CD4-positive, alpha-beta T cell treated with Interleukin-21 for 1 hour (primary cell): Measurements from ENCODE around the gene UBE2B.
"Not testable (repeated sequence)": the region's sequence is repeated elsewhere in the genome, so short reads cannot be mapped to it uniquely, and the experiment has no call there.

Experiments used
- DNase-seq: peaks from one replicate; pipeline ENCODE4 v3.0.0-alpha.2; 2020

UBE2B gene

DNA sequence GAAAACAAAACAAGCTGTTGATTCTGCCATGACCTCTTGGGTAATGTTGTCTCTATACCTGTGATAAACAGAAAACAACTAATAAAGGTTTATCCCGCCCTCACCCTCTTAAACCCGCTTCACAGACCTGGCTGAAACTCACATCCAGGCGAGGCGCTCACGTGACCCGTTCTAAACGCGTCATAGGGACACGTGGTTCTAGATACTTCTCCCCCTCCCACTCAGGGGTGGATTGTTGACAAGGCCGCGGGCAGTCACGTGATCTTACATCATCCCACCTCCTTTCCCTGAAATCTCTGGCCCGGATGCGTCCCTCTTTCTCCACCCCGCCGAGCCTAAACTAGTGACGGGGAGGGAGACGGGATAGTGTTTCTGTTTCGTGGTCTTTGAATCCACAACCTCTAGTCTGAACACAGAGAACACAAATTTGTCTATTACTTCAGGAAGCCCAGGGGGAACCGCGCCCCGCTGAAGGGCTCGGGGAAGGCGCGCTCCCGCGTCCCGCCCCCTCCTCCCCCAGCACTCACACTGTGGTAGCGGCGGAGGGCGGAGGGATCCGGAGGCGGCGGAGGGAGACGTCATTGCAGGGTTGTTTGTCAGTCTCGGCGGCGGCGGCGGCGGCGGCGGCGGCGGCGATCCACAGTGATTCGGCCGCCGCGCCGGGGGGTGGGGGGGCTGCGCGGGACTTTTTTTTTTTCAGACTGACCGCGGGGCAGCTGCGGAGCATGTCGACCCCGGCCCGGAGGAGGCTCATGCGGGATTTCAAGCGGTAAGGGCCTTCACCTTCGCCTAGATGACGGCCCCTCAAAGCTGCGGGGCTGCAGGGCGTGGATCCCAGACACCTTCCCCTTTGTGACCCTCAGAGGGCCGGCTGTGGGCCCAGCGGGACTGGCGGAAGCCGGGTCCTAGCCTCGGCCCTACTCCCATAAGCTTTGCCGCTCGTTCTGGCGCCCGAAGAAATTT lies at the start of gene UBE2B:
UBE2B (plus strand) TSS at position 699 of the 963 bp plus-strand sequence; CDS start at position 726, 27 bp downstream.
- DNase-seq: peak; percentile 98

DNA sequence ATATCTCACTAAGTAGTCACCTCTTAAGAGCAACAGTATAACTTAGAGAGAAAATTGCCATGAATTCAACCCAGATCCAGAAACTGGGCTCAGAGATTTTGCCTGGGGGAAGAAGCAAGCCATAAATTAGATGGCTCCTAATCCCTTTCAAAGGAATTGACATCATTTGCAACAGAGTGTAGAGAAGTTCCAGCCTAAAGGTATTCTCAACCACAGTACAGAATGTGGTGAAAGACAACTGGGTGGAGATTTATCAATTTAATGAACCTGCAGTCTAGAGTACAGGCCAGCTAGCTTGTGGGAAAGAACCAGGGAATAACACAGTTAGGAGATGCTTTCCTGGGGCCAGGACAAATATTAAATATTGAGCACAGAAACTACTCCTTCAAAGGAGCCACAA lies 44.0 kb upstream of the UBE2B start:
- no peak for DNase-seq

DNA sequence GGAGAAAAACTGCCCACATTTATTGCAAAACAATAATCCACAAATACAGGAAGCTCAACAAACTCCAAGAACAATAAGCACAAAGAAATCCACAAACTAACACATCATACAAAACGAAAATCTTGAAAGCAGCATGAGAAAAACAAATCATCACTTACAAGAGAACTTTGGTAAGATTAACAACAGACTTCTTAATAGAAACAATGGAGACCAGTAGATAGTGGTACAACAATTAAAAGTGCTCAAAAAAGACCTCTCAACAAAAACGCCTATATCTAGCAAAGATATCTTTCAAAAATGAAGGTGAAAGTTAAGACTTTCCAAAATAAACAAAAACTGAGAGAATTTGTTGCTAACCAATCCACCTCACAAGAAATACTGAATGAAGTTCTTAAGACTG lies 42.8 kb upstream of the UBE2B start:
- DNase-seq: no peak

DNA sequence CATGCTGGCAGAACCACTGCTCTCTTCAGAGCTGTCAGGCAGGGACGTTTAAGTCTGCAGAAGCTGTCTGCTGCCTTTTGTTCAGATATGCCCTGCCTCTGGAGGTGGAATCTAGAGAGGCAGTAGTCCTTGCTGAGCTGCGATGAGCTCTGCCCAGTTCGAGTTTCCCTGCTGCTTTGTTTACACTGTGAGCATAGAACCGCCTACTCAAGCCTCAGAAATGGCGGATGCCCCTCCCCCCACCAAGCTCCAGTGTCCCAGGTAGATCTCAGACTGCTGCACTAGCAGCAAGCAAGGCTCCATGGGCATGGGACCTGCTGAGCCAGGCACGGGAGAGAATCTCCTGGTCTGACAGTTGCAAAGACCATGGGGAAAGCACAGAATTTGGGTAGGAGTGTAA lies 34.5 kb upstream of the UBE2B start:
- DNase-seq: not testable (repeated sequence)

DNA sequence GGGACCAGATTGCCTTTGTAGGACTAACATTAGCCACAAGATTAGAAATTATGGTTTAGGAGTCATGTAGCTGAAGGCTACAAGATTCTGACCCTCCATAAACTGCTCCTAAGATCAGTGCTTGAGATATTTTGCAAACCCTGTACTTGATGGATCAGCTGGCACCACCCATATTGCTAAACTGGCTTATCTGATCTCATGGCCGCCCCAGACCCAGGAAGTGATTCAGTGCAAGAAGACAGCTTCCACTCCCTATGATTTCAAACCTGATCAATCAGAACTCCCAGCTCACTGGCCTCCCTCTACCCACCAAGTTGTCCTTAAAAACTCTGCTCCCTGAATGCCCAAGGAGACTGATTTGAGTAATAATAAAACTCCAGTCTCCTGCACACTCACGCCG lies 27.9 kb upstream of the UBE2B start:
- DNase-seq: not testable (repeated sequence)

DNA sequence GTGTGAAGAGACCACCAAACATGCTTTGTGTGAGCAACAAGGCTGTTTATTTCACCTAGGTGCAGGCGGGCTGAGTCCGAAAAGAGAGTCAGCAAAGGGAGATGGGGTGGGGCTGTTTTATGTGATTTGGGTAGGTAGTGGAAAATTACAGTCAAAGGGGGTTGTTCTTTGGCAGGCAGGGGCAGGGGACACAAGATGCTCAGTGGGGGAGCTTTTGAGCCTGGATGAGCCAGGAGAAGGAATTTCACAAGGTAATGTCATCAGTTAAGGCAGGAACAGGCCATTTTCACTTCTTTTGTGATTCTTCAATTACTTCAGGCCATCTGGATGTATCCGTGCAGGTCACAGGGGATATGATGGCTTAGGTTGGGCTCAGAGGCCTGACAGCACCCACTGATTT lies 25.9 kb upstream of the UBE2B start:
- DNase-seq: not testable (repeated sequence)

DNA sequence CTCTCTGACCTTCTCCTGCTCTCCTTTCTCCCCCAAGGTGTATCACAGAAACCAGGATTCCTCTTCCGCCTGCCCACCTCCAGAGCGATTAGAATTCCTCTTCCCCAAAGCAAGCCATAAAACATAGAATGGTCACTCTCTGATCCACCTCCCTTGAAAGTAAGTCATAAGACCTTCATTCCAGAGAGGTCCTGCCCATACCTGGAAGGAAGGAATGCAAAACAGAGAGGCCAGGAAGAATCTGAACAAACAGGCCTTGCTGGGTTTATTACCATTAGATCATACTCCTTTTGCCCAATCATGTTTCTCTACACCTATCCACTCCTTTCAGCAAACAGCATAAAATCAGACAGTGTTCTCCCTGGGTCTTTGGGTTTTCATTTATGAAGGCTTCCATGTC lies 25.4 kb upstream of the UBE2B start:
- DNase-seq: no peak

DNA sequence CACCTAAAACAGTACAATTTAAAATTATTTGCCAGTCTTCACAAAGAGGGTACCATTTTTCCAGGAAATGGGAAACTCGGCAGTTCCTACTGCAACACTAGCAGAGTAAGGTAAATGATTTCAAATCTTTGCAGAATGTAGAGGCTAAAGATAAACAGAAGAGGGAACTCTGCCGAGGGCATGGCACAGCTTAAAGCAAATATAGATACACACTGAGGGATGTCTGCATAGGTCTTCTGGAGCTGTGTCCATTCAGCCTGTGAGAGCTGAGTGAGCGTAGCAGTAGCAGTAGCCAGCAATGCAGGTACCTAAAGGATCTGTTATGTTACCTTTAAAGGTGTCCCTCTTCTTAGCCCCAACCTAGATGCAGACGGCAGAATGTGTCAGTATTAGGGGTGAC lies 21.9 kb upstream of the UBE2B start:
- DNase-seq: no peak

DNA sequence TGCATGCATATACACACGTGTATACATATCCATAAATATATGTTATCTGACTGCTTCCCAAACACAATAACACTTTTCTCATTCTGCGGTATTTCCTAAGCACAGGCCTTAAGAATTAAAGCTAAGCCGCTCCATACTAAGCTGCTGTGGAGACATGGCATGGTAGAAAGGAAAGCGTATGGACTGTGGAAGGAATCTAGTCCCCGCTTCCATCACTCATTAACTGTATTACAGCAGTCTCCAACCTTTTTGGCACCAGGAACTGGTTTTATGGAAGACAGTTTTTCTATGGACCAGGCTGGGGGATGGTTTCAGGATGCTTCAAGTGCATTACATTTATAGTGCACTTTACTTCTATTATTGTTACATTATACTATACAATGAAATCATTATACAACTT lies 15.7 kb upstream of the UBE2B start:
- no peak for DNase-seq

DNA sequence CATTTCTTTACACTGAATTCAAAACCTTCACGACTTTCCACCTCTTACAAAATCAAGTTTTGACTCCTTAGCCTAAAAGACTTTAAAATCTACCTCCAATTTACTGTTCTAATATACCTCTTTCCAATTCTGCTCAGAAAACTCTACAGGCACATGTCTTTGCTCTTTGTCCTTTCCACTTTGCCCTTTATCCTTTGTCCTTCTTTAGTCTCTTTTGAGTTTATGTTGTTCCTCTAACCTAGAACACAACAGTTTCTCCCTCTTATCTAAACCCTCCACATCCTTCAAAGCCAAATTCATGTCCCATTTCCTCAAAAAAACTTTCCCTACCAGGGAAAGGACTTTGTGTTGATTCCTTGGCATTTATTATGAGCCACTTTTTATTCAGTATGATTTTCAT lies 5.8 kb upstream of the UBE2B start:
- no peak for DNase-seq

DNA sequence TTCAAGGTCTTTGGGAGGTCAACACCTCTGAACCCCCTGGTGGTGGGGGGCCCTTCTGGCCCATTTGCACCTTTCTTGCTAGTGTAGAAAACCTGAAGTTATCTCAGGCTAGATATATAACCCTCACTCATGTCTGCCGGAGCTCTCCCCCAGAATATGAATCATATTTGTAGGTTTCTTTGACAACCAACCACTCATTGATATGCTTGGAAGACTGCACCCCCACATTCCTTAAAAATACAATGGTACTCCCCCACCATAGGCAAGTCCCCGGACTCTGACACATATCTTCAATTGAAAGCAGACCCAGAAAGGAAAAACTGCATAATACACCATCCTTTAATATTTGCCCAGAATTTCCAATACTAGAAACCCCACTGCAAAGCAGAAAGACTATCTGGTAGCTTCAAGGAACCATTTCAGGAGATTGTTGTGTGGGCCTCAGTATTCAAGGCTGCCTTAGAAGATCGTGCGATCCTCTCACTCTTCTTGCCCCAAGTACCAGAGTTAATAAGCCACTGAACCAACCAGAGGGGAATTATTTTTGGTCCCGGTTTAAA lies 978 bp upstream of the UBE2B start:
- DNase-seq: no peak

DNA sequence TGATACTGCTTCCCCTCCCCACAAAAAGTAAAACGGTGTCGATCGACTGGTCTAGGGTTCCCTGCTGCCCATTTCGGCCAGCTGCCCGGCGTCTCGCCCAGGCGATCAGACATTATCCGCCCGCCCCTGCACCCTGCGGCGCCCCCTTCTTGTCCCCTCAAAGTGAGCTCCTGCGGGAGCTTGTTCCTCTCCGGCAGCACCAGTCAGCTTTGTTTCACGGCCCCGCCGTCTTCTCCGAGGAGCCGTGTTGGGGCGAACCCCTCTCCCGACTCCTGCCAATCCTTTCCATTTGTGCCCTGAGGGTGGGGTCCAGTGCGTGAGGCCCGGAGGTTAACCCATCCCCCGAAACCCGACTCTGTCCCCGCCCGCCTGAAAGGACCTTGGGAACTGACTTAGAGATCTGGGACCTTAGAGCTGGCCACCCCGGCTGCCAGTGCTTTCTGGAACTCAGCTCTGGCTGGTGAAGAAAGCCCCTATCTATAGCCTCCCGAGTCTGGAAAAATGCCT lies 518 bp downstream of the UBE2B start:
- DNase-seq: peak; percentile 42

DNA sequence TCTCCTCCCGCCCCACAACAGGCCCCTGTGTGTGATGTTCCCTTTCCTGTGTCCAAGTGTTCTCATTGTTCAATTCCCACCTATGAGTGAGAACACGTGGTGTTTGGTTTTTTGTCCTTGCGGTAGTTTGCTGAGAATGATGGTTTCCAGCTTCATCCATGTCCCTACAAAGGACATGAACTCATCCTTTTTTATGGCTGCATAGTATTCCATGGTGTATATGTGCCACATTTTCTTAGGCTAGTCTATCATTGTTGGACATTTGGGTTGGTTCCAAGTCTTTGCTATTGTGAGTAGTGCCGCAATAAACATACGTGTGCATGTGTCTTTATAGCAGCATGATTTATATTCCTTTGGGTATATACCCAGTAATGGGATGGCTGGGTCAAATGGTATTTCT lies 2.3 kb downstream of the UBE2B start:
- DNase-seq: not testable (repeated sequence)

DNA sequence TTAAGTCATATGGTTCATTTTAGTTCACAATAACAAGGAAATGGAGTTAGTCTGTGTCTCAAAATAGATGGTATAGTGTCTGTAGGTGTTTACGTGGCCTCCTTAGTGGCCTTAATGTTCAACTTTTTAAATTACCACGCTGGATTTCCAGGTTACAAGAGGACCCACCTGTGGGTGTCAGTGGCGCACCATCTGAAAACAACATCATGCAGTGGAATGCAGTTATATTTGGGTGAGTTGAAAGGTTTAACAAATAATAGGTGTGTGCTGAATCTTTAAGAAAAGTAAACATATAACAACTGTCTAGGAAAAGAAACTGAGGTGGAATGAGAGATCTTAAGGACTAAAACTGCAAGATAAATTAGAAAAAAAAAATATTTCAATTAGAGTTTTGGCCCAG lies 2.9 kb downstream of the UBE2B start:
- peak; percentile 28 for DNase-seq

DNA sequence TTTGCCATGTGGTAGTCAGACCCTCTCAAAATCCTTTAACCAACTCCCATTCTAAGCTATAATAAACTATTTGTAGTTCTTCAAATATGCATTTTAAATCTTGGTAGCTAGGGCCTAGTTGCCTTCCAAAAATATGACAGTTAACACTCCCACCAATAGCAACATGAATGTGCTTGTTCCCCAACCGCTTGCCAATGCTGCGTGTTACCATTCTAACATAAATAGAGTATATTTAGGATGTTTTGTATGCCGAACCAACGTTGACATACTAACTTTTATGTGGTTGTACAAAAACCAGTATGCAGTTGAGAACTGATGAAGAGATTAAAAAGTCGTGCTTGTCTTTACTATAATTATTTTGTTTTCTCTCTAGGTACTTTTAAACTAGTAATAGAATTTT lies 9.0 kb downstream of the UBE2B start:
- no peak for DNase-seq

DNA sequence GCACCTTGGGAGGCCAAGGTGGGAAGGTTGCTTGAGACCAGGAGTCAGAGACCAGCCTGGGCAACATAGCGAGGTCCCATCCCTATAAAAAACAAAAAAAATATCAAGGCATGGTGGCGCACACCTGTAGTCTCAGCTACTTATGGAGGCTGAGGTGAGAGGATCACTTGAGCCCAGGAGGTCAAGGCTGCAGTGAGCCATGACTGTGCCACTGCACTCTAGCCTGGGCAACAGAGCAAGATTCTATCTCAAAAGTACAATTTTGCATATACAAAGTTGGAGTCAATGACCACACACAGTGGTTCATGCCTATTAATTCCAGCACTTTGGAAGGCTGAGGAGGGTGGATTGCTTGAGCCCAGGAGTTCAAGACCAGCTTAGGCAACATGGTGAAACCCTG lies 10.8 kb downstream of the UBE2B start:
- DNase-seq: not testable (repeated sequence)

DNA sequence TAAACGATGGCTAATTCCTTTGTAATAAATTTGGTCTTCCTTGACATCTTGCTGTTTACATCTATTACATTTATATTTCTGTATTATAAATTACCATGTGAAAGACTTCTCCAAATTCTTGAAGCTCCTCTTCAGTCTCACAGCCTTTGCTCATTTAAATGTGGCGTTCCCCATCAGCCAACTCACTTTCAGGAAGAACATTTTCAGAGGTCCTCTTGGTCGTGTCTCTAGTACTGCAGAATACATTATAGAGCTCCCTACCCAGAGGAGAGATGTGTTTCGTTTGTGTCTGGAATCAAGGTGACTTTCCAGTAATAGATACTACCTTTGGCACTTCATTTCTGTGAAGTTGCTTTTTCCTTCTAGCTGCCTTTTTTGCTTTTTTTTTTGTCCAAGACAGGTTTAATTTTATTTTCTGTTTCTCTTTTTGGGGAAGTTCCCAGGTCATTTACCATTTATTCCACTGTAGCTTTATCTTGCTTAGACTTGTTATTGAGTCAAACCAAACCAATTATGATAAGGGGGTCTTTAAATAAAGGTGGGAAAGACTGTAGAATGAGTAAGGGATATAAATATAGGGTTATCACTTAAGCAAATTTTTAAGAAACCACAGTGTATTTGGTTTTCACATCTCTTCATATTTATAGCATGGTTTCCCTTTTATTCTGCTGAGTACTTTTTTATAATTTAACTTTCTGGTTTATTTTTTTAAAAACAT lies 12.8 kb downstream of the UBE2B start:
- no peak for DNase-seq

DNA sequence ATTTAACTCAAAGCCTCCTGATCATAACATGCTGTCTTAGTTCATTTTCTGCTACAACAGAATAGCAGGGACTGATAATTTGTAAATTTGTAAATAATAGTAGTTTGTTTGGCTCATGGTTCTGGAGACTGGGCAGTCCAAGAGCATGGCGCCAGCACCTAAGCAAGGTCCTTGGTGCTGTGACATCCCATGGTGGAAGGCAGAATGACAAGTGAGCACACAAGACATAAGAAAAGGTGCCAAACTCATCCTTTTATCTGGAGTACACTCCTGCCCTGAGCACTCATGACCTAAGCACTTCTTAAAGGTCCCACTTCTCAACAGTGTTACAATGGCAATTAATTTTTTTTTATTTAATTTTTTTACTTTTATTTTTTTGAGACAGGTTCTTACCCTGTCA lies 16.1 kb downstream of the UBE2B start:
- DNase-seq: no peak

DNA sequence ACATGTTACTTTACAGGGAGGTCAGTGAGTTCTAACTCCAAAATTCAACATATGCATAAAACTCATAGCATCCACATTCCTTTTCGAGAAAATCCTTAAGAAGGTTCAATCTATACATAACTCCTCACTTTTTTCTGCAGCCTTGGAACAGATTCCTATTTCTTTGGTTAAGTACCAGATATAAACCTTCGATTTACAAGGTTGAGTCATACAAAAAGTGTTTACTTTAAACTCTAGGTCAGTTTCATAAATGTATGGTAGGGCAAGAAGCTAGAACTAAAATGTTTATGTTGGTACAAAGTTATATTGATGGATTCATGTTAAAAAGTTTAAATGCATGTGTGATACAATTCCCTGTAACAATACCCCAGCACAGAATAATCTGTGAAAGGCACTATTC lies 20.9 kb downstream of the UBE2B start:
- DNase-seq: no peak

DNA sequence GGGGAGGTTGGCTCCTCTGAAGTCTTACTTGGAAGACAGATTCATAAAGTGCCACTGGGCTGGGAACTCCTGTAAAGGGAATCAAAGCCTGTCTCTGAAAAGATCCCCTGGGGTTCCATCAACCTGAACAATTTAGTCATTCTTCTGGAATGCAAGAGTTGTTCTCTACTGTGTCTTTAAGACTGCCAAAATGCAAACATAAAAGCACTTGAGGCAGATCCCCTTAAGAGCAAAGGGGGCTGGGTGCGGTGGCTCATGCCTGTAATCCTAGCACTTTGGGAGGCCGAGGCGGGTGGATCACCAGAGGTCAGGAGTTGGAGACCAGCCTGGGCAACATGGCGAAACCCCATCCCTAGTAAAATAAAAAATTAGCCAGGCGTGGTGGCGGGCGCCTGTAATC lies 23.6 kb downstream of the UBE2B start:
- no peak for DNase-seq

DNA sequence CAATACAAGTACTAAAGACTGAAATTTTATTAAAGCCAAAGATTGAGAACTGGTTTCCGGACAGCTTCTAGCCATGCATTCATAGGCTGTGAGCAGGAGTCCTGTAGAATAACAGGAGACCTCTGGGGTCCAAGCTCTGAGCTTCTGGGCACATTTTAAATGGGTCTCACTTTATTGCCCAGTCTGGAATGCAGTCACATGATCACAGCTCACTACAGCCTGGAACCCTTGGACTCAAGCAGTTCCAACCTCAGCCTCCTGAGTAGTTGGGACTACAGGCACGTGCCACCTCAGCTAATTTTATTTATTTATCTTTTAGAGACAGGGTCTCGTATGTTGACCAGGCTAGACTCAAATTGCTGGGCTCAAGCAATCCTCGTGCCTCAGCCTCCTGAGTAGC lies 24.9 kb downstream of the UBE2B start:
- no peak for DNase-seq

DNA sequence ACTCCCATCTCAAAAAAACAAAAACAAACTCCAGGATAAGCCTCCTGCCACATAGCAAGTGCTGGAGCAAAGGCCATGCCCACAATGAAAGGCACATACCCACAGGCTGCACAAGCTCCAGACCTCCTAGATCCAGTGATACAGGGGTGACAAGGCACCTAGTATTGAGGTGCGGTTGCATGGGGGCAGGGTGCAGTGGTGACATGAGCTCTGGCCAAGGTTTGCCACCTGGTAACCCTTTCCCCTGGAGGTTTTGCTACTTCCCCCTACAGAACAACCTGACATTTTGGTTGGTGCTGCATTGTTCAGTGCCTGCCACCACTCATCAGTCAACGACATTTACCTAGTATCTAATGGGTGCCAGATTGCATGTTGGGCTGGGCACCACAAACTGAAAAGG lies 25.8 kb downstream of the UBE2B start:
- no peak for DNase-seq

DNA sequence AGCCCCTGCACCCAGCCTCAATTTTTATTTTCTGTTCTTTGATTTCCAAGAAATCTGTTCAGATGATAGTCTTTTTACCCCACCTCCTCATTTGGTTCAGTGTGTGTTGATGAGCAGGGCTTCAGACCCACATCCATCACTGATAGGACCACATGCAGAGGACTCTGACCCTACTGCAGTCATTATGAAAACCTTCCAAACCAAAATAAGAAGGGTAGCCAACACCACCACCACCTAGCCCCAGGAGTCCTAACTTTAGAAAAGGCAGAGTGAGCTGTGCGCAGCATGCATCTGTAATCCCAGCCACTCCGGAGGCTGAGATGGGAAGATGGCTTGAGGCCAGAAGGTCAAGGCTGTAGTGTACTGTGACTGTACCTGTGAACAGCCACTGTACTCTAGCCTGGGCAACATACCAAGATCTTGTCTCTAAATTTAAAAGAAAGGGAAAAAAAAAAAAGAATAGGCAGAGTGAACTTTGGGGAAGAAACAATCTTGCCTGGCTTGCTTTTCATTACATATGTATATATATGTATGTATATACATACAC lies 27.3 kb downstream of the UBE2B start:
- DNase-seq: no peak
